CD4-positive, alpha-beta T cell (primary cell): ENCODE results near the gene EGFR. TPM values are rescaled to one million over a fixed set of nuclear protein-coding genes. Genes with fewer than 3 reads are reported as not detected.

Experiments
- ATAC-seq: fragments of 200-7000 bp; cut with Tn5 transposase; one replicate; pipeline ENCODE4 v1.10.0; 2022; ENCODE audit warnings: mild to moderate bottlenecking; ENCODE audit not compliant: poor library complexity
- CTCF ChIA-PET: fragments of 350-600 bp; sonication (Branson Sonifier 250); formaldehyde crosslinking; loops from one replicate; lab custom pipeline; 2021; ENCODE audit warnings: antibody characterized with exemption, inconsistent platforms; lab: Charles Lee
- POLR2A ChIA-PET: fragments of 350-600 bp; sonication (Branson Sonifier 250); formaldehyde crosslinking; loops from one replicate; lab custom pipeline; 2021; ENCODE audit warnings: antibody characterized with exemption, inconsistent platforms; lab: Charles Lee
- DNase-seq, 14 experiments: peaks; one replicate each; pipeline ENCODE4 v3.0.0-alpha.2; 2013 to 2020; ENCODE audit warnings: mixed read lengths in 2 of 14
- H3K27ac ChIP-seq, 2 donors: one replicate each; pipeline versions ENCODE4 v1.5.1 to v1.7.0; 2013; ENCODE audit warnings: low read length in 2 of 2, low read depth in 1 of 2, mild to moderate bottlenecking in 1 of 2
- H3K27me3 ChIP-seq, 2 experiments: 1 replicate in 1 of 2; 2 replicates in 1 of 2; pipeline versions ENCODE4 v1.6.1 to v1.7.0; 2013; ENCODE audit warnings: low read length in 2 of 2, control low read depth in 1 of 2, mild to moderate bottlenecking in 1 of 2, moderate library complexity in 1 of 2; ENCODE audit not compliant: insufficient read depth in 2 of 2, control insufficient read depth in 1 of 2
- H3K36me3 ChIP-seq: one replicate; pipeline ENCODE4 v1.6.1; 2013; ENCODE audit warnings: low read length, control low read depth; ENCODE audit not compliant: insufficient read depth
- H3K4me1 ChIP-seq: one replicate; pipeline ENCODE4 v1.6.1; 2013; ENCODE audit warnings: low read length, control low read depth; ENCODE audit not compliant: insufficient read depth
- H3K4me3 ChIP-seq: one replicate; pipeline ENCODE4 v1.5.1; 2013; ENCODE audit warnings: mild to moderate bottlenecking, low read length, moderate library complexity
- H3K9me3 ChIP-seq, 2 experiments: 1 replicate in 1 of 2; 2 replicates in 1 of 2; pipeline versions ENCODE4 v1.6.1 to v1.7.0; 2013; ENCODE audit warnings: low read length in 2 of 2, mild to moderate bottlenecking in 2 of 2, control low read depth in 1 of 2, moderate library complexity in 1 of 2; ENCODE audit not compliant: control insufficient read depth in 1 of 2, insufficient read depth in 1 of 2
- H3K27ac Mint-ChIP-seq: one replicate; pipeline ENCODE4 v1.8.0; 2020; ENCODE audit warnings: mixed read lengths
- H3K27me3 Mint-ChIP-seq: one replicate; pipeline ENCODE4 v1.8.0; 2021; ENCODE audit warnings: mixed read lengths
- H3K36me3 Mint-ChIP-seq: one replicate; pipeline ENCODE4 v1.8.0; 2021; ENCODE audit warnings: low read depth, mixed read lengths
- H3K4me1 Mint-ChIP-seq: one replicate; pipeline ENCODE4 v1.8.0; 2021; ENCODE audit warnings: low read depth, mixed read lengths
- H3K4me3 Mint-ChIP-seq: one replicate; pipeline ENCODE4 v1.8.0; 2020; ENCODE audit warnings: mild to moderate bottlenecking, mixed read lengths
- H3K9me3 Mint-ChIP-seq: one replicate; pipeline ENCODE4 v1.8.0; 2020; ENCODE audit warnings: mixed read lengths
- CTCF ChIP-seq: fragments of 200-600 bp; IDR thresholded peaks from one replicate; pipeline ENCODE4 v1.8.0; 2022; ENCODE audit warnings: antibody characterized with exemption, mild to moderate bottlenecking
- intact Hi-C, 2 experiments: fragments of 100-400 bp; cut with DNase I in 1 of 2; cut with micrococcal nuclease in 1 of 2; formaldehyde crosslinking; loops; one replicate each; pipeline versions ENCODE4 v1.15.1 to v1.9.0; 2023 to 2025; cut with DNase I, micrococcal nuclease
- total RNA-seq, 174 experiments: library from RNA in 2 of 174; stranded (reverse) in 2 of 174; gene quantifications; one replicate each; pipeline ENCODE4 v1.2.3 and lab custom pipeline; 2021 to 2026

EGFR gene
- total RNA-seq, 2 experiments from 2014 or later: not detected

- H3K4me1 Mint-ChIP-seq: peaks cover 7% of the 10 kb centered on the region
- H3K4me3 Mint-ChIP-seq: no peak overlapping the region
- no peak for TF ChIP-seq CTCF
- intact Hi-C loops: no loop called here
- CTCF ChIA-PET: no interaction called here
- no peak overlapping the region for H3K27ac ChIP-seq
- no peak for ATAC-seq
- DNase-seq: no peak
- H3K27me3 Mint-ChIP-seq: peaks cover 15% of the 10 kb centered on the region
- POLR2A ChIA-PET: no interaction called here
- H3K4me1 ChIP-seq: peaks cover 7% of the 10 kb centered on the region
- no peaks in the 10 kb centered on the region for H3K9me3 Mint-ChIP-seq
- H3K9me3 ChIP-seq: no peaks in the 10 kb centered on the region
- H3K36me3 ChIP-seq: no peaks in the 10 kb centered on the region
- no peak overlapping the region for H3K27ac Mint-ChIP-seq
- no peak overlapping the region for H3K4me3 ChIP-seq
- no peaks in the 10 kb centered on the region for H3K36me3 Mint-ChIP-seq
- peaks cover 0 to 4% of the 10 kb centered on the region in 2 experiments for H3K27me3 ChIP-seq
Measured at GRCh38 chr7:55070271-55070743, 51.5 kb downstream of the EGFR start.

- no peaks in the 10 kb centered on the region for H3K36me3 Mint-ChIP-seq
- H3K27me3 ChIP-seq: peaks cover 0 to 4% of the 10 kb centered on the region in 2 experiments
- H3K9me3 Mint-ChIP-seq: no peaks in the 10 kb centered on the region
- DNase-seq (no peak), ATAC-seq (no peak)
- POLR2A ChIA-PET: no interaction called here
- no peak overlapping the region for H3K4me3 Mint-ChIP-seq
- no peaks in the 10 kb centered on the region for H3K9me3 ChIP-seq
- peaks cover 7% of the 10 kb centered on the region for H3K4me1 Mint-ChIP-seq
- CTCF ChIA-PET: no interaction called here
- no peak for TF ChIP-seq CTCF
- no peak overlapping the region for H3K4me3 ChIP-seq
- H3K4me1 ChIP-seq: peaks cover 7% of the 10 kb centered on the region
- H3K27ac ChIP-seq: no peak overlapping the region
- H3K27me3 Mint-ChIP-seq: peaks cover 15% of the 10 kb centered on the region
- intact Hi-C loops: no loop called here
- no peaks in the 10 kb centered on the region for H3K36me3 ChIP-seq
- no peak overlapping the region for H3K27ac Mint-ChIP-seq
Measured at GRCh38 chr7:55070854-55071253, 52.0 kb downstream of the EGFR start.

- Mint-ChIP-seq H3K9me3 (no peaks in the 10 kb centered on the region), H3K27me3 (peaks cover 15% of the 10 kb centered on the region), H3K4me3 (no peak overlapping the region), H3K36me3 (no peaks in the 10 kb centered on the region), H3K27ac (no peak overlapping the region), H3K4me1 (peaks cover 7% of the 10 kb centered on the region)
- no peak for TF ChIP-seq CTCF
- Histone ChIP-seq H3K9me3 (no peaks in the 10 kb centered on the region), H3K4me3 (no peak overlapping the region), H3K36me3 (no peaks in the 10 kb centered on the region), H3K27me3 (peaks cover 0 to 4% of the 10 kb centered on the region in 2 experiments), H3K4me1 (peaks cover 7% of the 10 kb centered on the region), H3K27ac (no peak overlapping the region)
- intact Hi-C loops: no loop called here
- ATAC-seq: no peak
- ChIA-PET POLR2A (no interaction called here), CTCF (no interaction called here)
- DNase-seq: no peak
Measured at GRCh38 chr7:55071411-55072175, 52.8 kb downstream of the EGFR start.
